ENCODE data around the gene CST6.

- TF ChIP-seq MAX (IDR thresholded peaks at IDR 0.05) (no peak), RXRA (IDR thresholded peaks at IDR 0.05) (no peak), YY1 (IDR thresholded peaks at IDR 0.05) (no peak), JUND (IDR thresholded peaks at IDR 0.05) (no peak), GABPA (IDR thresholded peaks at IDR 0.05 in 1 of 2, conservative IDR thresholded peaks at IDR 0.05 in 1 of 2) (no peak), TAF1 (conservative IDR thresholded peaks at IDR 0.05) (no peak)
- TF ChIP-seq, protein P1, sequence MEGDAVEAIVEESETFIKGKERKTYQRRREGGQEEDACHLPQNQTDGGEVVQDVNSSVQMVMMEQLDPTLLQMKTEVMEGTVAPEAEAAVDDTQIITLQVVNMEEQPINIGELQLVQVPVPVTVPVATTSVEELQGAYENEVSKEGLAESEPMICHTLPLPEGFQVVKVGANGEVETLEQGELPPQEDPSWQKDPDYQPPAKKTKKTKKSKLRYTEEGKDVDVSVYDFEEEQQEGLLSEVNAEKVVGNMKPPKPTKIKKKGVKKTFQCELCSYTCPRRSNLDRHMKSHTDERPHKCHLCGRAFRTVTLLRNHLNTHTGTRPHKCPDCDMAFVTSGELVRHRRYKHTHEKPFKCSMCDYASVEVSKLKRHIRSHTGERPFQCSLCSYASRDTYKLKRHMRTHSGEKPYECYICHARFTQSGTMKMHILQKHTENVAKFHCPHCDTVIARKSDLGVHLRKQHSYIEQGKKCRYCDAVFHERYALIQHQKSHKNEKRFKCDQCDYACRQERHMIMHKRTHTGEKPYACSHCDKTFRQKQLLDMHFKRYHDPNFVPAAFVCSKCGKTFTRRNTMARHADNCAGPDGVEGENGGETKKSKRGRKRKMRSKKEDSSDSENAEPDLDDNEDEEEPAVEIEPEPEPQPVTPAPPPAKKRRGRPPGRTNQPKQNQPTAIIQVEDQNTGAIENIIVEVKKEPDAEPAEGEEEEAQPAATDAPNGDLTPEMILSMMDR (IDR thresholded peaks at IDR 0.05; ENCODE audit: low read depth, low read length, missing input control): no peak
- TF ChIP-seq, protein P2, sequence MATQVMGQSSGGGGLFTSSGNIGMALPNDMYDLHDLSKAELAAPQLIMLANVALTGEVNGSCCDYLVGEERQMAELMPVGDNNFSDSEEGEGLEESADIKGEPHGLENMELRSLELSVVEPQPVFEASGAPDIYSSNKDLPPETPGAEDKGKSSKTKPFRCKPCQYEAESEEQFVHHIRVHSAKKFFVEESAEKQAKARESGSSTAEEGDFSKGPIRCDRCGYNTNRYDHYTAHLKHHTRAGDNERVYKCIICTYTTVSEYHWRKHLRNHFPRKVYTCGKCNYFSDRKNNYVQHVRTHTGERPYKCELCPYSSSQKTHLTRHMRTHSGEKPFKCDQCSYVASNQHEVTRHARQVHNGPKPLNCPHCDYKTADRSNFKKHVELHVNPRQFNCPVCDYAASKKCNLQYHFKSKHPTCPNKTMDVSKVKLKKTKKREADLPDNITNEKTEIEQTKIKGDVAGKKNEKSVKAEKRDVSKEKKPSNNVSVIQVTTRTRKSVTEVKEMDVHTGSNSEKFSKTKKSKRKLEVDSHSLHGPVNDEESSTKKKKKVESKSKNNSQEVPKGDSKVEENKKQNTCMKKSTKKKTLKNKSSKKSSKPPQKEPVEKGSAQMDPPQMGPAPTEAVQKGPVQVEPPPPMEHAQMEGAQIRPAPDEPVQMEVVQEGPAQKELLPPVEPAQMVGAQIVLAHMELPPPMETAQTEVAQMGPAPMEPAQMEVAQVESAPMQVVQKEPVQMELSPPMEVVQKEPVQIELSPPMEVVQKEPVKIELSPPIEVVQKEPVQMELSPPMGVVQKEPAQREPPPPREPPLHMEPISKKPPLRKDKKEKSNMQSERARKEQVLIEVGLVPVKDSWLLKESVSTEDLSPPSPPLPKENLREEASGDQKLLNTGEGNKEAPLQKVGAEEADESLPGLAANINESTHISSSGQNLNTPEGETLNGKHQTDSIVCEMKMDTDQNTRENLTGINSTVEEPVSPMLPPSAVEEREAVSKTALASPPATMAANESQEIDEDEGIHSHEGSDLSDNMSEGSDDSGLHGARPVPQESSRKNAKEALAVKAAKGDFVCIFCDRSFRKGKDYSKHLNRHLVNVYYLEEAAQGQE (IDR thresholded peaks at IDR 0.05): no peak
- TF ChIP-seq, protein P3, sequence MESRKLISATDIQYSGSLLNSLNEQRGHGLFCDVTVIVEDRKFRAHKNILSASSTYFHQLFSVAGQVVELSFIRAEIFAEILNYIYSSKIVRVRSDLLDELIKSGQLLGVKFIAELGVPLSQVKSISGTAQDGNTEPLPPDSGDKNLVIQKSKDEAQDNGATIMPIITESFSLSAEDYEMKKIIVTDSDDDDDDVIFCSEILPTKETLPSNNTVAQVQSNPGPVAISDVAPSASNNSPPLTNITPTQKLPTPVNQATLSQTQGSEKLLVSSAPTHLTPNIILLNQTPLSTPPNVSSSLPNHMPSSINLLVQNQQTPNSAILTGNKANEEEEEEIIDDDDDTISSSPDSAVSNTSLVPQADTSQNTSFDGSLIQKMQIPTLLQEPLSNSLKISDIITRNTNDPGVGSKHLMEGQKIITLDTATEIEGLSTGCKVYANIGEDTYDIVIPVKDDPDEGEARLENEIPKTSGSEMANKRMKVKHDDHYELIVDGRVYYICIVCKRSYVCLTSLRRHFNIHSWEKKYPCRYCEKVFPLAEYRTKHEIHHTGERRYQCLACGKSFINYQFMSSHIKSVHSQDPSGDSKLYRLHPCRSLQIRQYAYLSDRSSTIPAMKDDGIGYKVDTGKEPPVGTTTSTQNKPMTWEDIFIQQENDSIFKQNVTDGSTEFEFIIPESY (IDR thresholded peaks at IDR 0.05): no peak
- TF ChIP-seq, protein P4, sequence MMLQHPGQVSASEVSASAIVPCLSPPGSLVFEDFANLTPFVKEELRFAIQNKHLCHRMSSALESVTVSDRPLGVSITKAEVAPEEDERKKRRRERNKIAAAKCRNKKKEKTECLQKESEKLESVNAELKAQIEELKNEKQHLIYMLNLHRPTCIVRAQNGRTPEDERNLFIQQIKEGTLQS (IDR thresholded peaks at IDR 0.05): no peak
Measured at GRCh38 chr11:65978391-65979238, 33.2 kb upstream of the CST6 start.

All from liver (tissue), 3 donors.